Brain microvascular endothelial cell (primary cell): Measurements from ENCODE around the gene PAM.

Experiments used
- DNase-seq: peaks from one replicate; pipeline ENCODE4 v3.0.0-alpha.2; 2020
- H3K27ac ChIP-seq: fragments of 250-450 bp; sonication (Bioruptor Pico); 2 replicates; pipeline ENCODE4 v1.5.1; 2020; ENCODE audit warnings: mild to moderate bottlenecking, moderate library complexity
- H3K27me3 ChIP-seq: fragments of 250-450 bp; sonication (Bioruptor Pico); replicated peaks from 2 replicates; pipeline ENCODE4 v1.5.1; 2020; ENCODE audit warnings: mild to moderate bottlenecking
- H3K36me3 ChIP-seq: fragments of 250-450 bp; sonication (Bioruptor Pico); replicated peaks from 2 replicates; pipeline ENCODE4 v1.5.1; 2020; ENCODE audit warnings: mild to moderate bottlenecking
- H3K4me3 ChIP-seq: 2 replicates; pipeline ENCODE4 v1.5.1; 2011; ENCODE audit warnings: low read depth, mild to moderate bottlenecking, control low read depth, low read length, moderate library complexity
- CTCF ChIP-seq: IDR thresholded peaks from 2 replicates; pipeline ENCODE4 v1.5.1; 2011; ENCODE audit warnings: low read depth, mild to moderate bottlenecking, moderate library complexity, low read length, control low read depth, inconsistent platforms; ENCODE audit errors: missing control alignments
- in situ Hi-C: cut with HindIII; loops from 2 replicates; pipeline ENCODE4 v1.10.0; 2017; ENCODE audit warnings: low sequenced_read_pairs, low pct_ligation_motif_present

The PAM gene

DNA sequence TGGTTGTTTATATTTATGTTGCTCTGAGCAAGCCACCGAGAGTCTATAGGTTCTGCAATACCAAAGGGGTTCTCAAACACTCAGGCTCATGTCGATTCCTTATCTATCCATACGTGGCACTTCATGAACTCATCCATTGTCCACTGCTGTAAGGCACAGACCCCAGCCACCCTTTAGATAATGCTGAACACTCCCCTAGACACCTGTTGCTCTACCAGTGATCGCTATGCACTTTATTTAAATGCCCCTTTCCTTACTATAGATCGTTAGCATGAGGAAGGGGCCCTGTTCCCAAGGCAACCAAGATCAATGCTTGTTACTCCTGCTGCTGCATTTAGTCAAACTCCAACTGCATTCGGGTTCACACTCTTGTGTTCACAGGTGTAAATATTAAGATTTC, 171.9 kb downstream of the PAM start:
- in situ Hi-C loops = no loop called here
- H3K27ac ChIP-seq = no peak overlapping the region
- no peaks in the 10 kb centered on the region for H3K36me3 ChIP-seq
- DNase-seq = no peak
- no peak for TF ChIP-seq CTCF
- H3K4me3 ChIP-seq = no peak overlapping the region
- H3K27me3 ChIP-seq = no peaks in the 10 kb centered on the region

GRCh38 chr5:102930244-102930643, 175.1 kb downstream of the PAM start:
- in situ Hi-C loops = no loop called here
- no peak for DNase-seq
- Histone ChIP-seq H3K36me3 (no peaks in the 10 kb centered on the region), H3K4me3 (no peak overlapping the region), H3K27ac (no peak overlapping the region), H3K27me3 (no peaks in the 10 kb centered on the region)
- TF ChIP-seq CTCF = no peak

- Histone ChIP-seq H3K27ac (no peak overlapping the region), H3K36me3 (no peaks in the 10 kb centered on the region), H3K4me3 (no peak overlapping the region), H3K27me3 (no peaks in the 10 kb centered on the region)
- no peak for DNase-seq
- TF ChIP-seq CTCF = no peak
- in situ Hi-C loops = no loop called here
Measured at GRCh38 chr5:102931085-102931725, 176.1 kb downstream of the PAM start.

GRCh38 chr5:102932781-102933180, 177.7 kb downstream of the PAM start:
- in situ Hi-C loops = no loop called here
- Histone ChIP-seq H3K27ac (no peak overlapping the region), H3K36me3 (no peaks in the 10 kb centered on the region), H3K4me3 (no peak overlapping the region), H3K27me3 (no peaks in the 10 kb centered on the region)
- TF ChIP-seq CTCF = no peak
- no peak for DNase-seq

GRCh38 chr5:102933316-102933715, 178.2 kb downstream of the PAM start:
- in situ Hi-C loops = no loop called here

More at GRCh38 chr5:102933316-102933715, 178.2 kb downstream of the PAM start:
- Histone ChIP-seq H3K4me3 (no peak overlapping the region), H3K27ac (no peak overlapping the region), H3K36me3 (no peaks in the 10 kb centered on the region), H3K27me3 (no peaks in the 10 kb centered on the region)
- no peak for DNase-seq
- TF ChIP-seq CTCF = no peak
